NCI-H1417 (cell line): ENCODE data around the gene CDHR1.

Experiments used
- DNase-seq, 3 experiments: peaks; one replicate each; lab custom pipeline; 2025; lab: John Stamatoyannopoulos, UW

CDHR1 gene

GRCh38 chr10:84263716-84264115, 69.4 kb downstream of the CDHR1 start:
- DNase-seq = no peak

- peak; percentile 18 to 74 (median 51) for DNase-seq
These were observed 70.3 kb downstream of the CDHR1 start for GRCh38 chr10:84264611-84265141.

GRCh38 chr10:84265418-84265817, 71.1 kb downstream of the CDHR1 start:
- DNase-seq = peak in 2 of 3 experiments; percentile 48 to 73

- DNase-seq = peak in 1 of 3 experiments; percentile 10
These were observed 73.3 kb downstream of the CDHR1 start for GRCh38 chr10:84267503-84268126.

GRCh38 chr10:84269162-84269561, 74.8 kb downstream of the CDHR1 start:
- DNase-seq = no peak
